GM19025 (cell line): Measurements from ENCODE around the gene TTC23L.

Source experiments
- ATAC-seq: cut with Tn5 transposase; IDR thresholded peaks from one replicate; pipeline ENCODE4 v1.9.1; 2021; ENCODE audit warnings: mild to moderate bottlenecking, low read depth, moderate library complexity; ENCODE audit not compliant: unreplicated experiment

TTC23L gene

GRCh38 chr5:34867660-34868059 is 28.7 kb downstream of the TTC23L start:
- ATAC-seq = no peak

GRCh38 chr5:34868791-34869190 is 29.8 kb downstream of the TTC23L start:
- no peak for ATAC-seq

DNA sequence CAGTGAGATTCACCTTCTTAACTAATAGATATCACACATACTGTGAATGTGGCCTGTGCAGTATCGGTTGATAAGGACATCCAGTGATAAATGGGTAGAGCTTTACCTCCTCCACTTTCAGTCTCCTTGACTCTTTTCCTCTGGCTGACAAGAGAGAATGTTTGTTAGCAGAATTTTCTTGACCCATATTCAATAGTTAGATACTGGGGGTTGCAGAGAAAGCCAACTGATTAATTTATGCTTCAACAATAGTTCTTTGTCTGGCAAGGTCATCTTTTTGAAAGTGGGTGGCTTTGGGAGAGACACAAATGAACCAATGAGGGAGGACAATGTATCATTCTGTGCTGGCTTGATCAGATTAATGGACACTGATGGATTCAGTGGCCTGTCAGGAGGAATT is 30.3 kb downstream of the TTC23L start:
- no peak for ATAC-seq

GRCh38 chr5:34870382-34870781 is 31.4 kb downstream of the TTC23L start:
- ATAC-seq = no peak

GRCh38 chr5:34876275-34876674 is 37.3 kb downstream of the TTC23L start:
- no peak for ATAC-seq

DNA sequence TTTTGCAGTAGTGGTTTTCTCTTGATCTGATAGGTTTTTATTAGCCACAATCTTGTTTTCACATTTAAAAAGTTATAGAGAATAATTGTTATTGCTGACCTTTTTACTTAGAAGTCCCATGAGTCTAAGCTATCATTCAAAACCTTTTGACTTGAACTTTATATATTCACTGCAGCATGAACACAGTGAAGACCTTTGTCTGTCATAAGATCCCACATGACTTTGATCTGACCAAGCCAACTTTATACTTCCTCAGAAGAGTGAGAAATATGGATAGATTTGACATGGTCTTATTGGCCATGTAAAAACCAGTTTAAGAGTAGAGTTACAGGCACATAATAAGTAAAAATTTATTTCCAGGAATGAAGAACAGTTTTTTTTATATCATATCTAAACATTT is 42.3 kb downstream of the TTC23L start:
- ATAC-seq = no peak

DNA sequence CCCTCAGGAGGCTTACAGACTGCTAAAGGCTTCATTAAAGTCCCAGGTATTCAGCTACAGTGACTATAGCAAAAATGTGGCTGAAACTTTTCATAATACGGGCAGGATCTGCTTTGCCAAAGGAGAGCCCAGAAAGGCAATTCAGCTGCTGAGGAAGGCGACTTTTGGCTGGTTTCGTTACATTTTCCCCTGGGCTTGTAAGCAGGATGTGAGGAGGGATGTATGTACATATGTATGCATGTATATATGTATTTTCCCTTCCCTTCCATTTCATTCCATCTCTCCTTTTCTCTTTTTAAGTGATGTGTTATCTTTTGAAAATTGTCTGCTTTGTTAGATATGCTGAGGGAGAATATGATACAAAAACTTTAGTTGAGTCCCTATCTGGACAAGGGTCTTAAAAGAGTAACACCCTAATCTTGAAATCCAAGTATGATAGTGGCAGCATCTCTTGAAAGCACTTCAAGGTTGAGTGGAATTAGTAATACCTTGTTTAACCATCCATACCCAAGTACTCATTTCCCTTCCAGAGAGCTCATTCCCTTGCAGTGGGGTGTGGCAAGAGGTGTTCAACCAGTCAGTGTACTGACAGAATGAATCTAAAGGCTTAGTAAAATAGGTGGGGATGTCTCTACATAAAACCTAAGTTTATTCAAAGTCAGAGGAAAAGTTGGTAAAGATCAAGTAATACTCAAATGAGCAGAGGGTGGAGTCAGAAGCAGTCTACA is 47.6 kb downstream of the TTC23L start:
- no peak for ATAC-seq

DNA sequence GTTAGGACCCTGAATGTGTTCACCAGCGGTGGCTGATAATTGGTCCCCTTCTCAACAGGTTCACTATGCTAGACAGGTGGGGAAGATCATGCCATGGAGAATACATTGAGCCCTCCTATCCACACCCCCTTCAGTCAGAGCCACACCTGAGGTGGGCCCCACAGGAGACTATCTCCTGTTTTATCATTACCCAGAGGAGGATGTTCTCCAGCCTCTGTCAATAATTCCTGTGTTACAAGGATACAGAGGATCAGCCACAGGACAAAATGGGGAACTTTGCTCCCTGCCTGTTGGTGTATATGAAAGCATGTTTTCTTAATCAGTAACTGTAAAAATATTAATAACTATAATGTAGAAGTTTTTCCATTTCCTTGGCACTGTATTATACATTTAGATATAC is 50.4 kb downstream of the TTC23L start:
- ATAC-seq = no peak

- ATAC-seq = no peak
These were observed 53.0 kb downstream of the TTC23L start for GRCh38 chr5:34891981-34892380.

DNA sequence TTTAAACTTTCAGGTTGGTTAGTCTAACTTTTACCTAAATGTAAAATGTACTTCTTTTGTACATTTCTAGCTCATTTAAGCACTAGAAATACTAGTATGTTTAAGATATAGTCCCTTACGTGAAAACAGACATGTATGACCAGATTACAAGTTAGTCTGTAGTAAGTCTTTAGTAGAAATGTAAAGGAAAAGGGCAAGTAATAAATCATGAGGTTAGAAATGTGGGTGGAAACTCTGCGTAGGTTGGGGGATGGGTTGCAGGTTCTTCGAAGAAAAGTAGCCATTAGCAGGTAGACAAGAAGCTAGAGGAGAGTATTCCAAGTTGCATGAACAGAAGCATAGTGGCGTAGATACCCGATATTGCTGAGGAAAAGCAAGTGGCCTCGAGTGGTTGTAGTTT is 53.5 kb downstream of the TTC23L start:
- no peak for ATAC-seq

DNA sequence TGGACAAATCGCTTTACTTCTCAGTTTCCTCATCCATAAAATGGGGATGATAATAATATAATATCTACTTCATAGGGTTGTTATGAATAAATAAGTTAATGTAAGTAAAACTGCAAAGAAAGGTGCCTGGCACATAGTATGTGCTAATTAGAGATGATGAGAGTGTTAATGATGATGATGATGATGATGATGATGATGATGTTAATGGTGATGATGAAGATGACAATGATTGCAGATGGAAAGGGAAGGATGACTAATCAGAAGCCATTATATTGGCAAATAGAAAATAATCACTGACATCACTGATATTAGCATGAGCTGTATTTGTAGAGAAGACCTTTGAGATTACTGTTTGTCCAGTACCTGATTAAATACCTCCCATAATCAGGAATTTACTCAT is 55.8 kb downstream of the TTC23L start:
- no peak for ATAC-seq

- ATAC-seq = no peak
These were observed 56.9 kb downstream of the TTC23L start for GRCh38 chr5:34895641-34896419.

DNA sequence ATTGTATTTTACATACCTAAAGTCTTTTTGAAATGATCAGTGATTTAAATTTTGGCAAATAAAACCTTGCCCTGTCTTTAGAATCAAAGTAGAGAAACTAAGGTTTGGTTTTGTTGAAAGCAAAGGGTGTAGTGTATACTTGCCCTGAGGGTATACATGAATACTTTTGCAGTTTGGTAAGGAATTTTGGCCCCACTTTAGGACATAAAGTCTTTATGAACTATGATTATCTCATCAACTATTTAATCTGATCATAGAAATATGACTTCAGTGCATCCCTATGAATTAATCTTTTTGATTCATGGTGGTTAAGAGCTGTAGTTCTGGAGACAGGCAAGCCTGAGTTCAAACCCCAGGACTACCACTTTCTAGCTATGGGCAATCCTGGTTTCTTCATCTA is 58.7 kb downstream of the TTC23L start:
- no peak for ATAC-seq

- ATAC-seq = peak; percentile 58
These were observed 59.4 kb downstream of the TTC23L start for GRCh38 chr5:34898258-34898895.

DNA sequence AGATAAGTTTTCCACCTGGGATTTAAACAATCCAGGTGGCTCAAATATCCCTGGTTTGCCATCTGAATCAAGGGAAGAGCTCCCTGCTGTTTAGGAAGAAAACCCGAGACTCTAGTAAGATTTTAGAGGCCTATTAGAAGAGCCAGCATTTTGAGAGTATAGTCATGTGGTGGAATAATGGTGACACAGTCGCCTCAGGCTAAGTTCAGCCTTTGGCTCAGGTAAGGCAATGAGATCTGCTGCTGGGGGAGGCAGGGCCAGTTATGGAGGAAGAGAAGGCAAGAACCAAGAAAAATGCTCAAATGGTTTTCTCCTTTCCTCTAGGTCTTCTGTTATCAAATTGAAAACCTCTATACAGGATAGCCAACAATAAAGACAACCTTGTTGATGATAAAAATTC is 60.1 kb downstream of the TTC23L start:
- ATAC-seq = no peak

GRCh38 chr5:34900652-34901051 is 61.7 kb downstream of the TTC23L start:
- no peak for ATAC-seq

GRCh38 chr5:34903260-34903659 is 64.3 kb downstream of the TTC23L start:
- ATAC-seq = no peak

GRCh38 chr5:34905564-34905963 is 66.6 kb downstream of the TTC23L start:
- ATAC-seq = no peak

GRCh38 chr5:34913072-34913471 is 74.1 kb downstream of the TTC23L start:
- no peak for ATAC-seq

- ATAC-seq = peak; percentile 8
These were observed 75.7 kb downstream of the TTC23L start for GRCh38 chr5:34914671-34915138.

GRCh38 chr5:34915139-34915855 is 76.3 kb downstream of the TTC23L start, which contains the start of the genes BRIX1 and RAD1:
Gene BRIX1, plus strand, starts transcription at chr5:34915711. Its CDS starts 28 bp downstream, at chr5:34915739.
Gene RAD1, minus strand, starts transcription at chr5:34915504. Its CDS starts 612 bp downstream, at chr5:34914892.
- ATAC-seq = peak; percentile 99
